Measurements from ENCODE around the gene CCDC149. TPM values are rescaled to one million over a fixed set of nuclear protein-coding genes. Genes with fewer than 3 reads are reported as not detected.

Gene CCDC149
- total RNA-seq, 1 donor from 2014 or later = 8.0 TPM

DNA sequence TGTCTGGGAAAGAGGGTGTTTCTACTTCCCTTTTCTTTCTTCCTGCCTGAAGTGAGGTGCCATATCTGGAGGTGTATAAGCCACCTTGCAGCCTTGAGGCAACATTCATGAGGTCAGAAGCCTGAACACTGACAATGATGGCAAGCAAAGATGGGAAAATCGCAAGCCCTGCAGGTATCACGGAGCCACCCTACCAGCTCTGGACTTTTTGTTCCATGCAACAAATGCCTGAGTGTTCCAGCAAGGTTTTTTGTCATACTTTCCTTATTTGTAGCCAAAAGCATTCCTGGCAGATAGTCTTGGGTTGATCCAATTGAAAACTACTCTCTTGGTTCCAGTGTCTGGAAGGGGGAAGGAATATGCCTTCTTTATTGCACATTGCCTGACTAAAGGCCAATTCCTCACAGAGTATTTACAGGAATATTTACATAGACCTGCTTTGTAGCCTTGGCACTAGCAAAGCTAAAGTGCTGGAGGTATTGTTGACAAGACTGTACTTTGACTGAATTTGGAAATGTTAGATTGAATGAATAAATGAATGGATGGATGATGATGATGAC is 131.8 kb downstream of the CCDC149 start:
- TF ChIP-seq, protein P1, sequence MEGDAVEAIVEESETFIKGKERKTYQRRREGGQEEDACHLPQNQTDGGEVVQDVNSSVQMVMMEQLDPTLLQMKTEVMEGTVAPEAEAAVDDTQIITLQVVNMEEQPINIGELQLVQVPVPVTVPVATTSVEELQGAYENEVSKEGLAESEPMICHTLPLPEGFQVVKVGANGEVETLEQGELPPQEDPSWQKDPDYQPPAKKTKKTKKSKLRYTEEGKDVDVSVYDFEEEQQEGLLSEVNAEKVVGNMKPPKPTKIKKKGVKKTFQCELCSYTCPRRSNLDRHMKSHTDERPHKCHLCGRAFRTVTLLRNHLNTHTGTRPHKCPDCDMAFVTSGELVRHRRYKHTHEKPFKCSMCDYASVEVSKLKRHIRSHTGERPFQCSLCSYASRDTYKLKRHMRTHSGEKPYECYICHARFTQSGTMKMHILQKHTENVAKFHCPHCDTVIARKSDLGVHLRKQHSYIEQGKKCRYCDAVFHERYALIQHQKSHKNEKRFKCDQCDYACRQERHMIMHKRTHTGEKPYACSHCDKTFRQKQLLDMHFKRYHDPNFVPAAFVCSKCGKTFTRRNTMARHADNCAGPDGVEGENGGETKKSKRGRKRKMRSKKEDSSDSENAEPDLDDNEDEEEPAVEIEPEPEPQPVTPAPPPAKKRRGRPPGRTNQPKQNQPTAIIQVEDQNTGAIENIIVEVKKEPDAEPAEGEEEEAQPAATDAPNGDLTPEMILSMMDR (IDR thresholded peaks at IDR 0.05; ENCODE audit: insufficient read depth, low read length, poor library complexity, severe bottlenecking) = no peak
- Histone ChIP-seq H3K36me3 (ENCODE audit: control insufficient read depth, insufficient read depth, low read length) (no peaks in the 10 kb centered on the region), H3K4me3 (ENCODE audit: low read depth, low read length) (no peak overlapping the region), H3K27me3 (ENCODE audit: control insufficient read depth, insufficient read depth, low read length) (no peaks in the 10 kb centered on the region)
- DNase-seq (ENCODE audit: low read depth) = no peak

DNA sequence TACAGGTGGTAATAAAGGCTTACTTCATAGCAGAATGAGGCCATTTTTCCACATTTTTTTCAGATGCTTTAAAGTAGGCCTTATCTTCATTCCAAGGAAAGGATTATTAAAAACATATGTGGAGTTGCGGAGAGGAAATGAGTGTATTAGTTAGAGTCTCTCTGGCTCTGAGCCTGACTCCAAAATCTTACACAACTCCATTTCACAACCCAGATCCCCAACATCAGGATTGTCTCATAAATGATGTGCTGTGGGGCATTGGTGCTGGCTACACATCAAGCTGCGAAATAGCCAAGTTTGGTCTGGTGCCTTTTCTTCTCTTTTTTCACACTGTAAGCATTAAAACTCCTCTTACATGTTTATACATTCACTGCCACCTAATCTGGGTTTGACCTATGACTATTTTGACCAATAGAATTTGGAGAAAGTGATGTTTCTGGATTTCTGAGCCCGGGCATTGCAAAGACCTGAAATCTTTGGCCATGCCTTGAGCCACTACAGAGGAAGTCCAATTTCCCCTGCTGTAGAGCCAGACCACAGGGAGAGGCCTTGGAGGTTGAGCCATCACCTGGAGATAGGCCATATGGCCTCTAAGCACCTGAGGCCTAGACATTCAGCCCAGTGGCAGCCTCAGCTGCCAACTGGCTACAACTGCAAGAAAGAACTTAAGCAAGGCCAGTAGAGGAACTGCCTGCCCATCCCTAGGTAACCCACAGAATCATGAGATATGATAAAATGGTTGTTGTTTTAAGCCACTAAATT is 134.2 kb downstream of the CCDC149 start:
- TF ChIP-seq, protein P1 (IDR thresholded peaks at IDR 0.05; ENCODE audit: insufficient read depth, low read length, poor library complexity, severe bottlenecking) = no peak
- DNase-seq (ENCODE audit: low read depth) = no peak
- H3K4me3 ChIP-seq (ENCODE audit: low read depth, low read length) = no peak overlapping the region
- no peaks in the 10 kb centered on the region for H3K27me3 ChIP-seq (ENCODE audit: control insufficient read depth, insufficient read depth, low read length)
- no peaks in the 10 kb centered on the region for H3K36me3 ChIP-seq (ENCODE audit: control insufficient read depth, insufficient read depth, low read length)

DNA sequence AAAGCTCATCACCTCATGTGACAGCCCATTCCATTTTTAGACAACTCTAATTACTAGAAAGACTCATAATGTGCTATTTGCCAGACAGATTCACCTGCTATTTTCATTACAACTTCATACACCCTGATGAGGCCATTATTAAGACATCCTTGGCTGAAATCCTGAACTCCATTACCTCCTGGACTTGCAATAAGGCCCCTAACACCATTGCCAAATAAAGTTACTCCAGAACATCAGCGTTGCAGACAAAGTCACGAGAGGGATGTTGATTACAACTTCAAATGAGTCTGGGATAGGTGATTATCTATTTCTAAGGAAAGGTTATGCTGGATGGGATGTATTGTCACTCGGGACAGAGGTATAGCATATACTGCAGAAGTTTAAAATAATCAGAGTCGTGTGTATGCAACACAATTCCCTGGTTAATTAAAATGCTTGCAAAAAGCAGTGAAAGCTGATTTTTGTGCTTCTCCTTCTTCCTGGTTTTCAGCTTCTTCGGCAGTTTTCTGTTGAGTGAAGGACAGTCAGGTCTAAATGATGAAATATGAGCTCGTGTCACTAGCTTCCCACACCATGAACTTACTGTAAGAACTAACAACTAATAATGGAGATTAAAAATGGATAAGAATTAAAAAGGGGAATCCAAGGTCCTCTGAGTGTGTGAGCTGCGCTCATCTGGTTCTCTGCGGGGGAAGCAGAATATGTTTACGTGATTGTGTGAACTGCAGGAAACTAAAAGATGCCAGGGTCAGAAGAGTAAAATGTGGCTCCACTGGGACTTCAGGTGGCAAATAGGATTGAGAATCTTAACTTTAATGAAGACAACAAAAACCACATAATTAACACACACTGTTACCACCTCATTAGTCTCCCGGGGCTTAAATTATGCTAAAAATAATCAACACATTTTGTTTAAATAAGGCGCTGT is 135.0 kb downstream of the CCDC149 start:
- no peaks in the 10 kb centered on the region for H3K36me3 ChIP-seq (ENCODE audit: control insufficient read depth, insufficient read depth, low read length)
- DNase-seq (ENCODE audit: low read depth) = no peak
- no peaks in the 10 kb centered on the region for H3K27me3 ChIP-seq (ENCODE audit: control insufficient read depth, insufficient read depth, low read length)
- TF ChIP-seq, protein P1 (IDR thresholded peaks at IDR 0.05; ENCODE audit: insufficient read depth, low read length, poor library complexity, severe bottlenecking) = no peak
- H3K4me3 ChIP-seq (ENCODE audit: low read depth, low read length) = no peak overlapping the region

DNA sequence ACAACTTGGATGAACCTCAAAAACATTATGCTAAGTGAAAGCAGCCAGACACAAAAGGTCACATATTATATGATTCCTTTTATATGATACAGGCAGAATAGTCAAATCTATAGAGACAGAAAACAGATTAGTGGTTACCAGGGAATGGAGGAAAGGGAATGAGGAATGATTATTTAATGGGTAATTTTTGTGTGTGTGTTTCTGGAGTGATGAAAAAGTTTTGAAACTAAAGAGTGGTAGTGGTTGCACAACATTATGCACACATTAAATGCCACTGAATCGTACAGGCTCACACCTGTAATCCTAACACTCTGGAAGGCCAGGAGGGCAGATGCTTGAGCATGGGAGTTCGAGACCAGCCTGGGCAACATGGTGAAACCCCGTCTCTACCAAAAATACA is 137.1 kb downstream of the CCDC149 start:
- no peak overlapping the region for H3K4me3 ChIP-seq (ENCODE audit: low read depth, low read length)
- DNase-seq (ENCODE audit: low read depth) = no peak

DNA sequence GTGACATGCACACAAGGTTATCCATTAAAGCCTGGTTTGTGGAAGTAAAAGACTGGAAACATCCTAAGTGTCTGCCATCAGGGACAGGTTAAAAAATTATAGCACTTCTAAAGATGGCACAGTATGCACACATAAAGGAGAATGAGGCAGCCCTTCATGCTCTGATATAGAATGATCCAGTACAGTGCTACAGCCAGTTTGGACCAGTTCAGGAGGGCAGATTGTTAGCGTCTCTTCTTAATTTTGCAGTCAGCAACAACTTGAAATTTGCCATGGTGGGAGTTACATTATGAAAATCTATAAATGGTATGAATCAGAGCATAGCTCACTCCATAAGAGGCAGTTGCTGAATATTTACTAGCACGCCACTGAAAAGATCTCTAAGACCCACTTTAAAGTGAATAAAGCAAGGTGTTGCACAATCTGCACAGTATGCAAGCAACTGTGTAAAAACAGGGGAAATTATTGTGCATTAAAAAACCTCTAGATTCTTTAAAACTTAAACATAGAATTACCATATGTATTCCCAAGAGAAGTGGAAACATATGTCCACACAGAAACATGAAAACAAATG is 137.7 kb downstream of the CCDC149 start:
- no peak for DNase-seq (ENCODE audit: low read depth)
- Histone ChIP-seq H3K4me3 (ENCODE audit: low read depth, low read length) (no peak overlapping the region), H3K36me3 (ENCODE audit: control insufficient read depth, insufficient read depth, low read length) (no peaks in the 10 kb centered on the region), H3K27me3 (ENCODE audit: control insufficient read depth, insufficient read depth, low read length) (no peaks in the 10 kb centered on the region)
- TF ChIP-seq, protein P1 (IDR thresholded peaks at IDR 0.05; ENCODE audit: insufficient read depth, low read length, poor library complexity, severe bottlenecking) = no peak

More for the DNA sequence above, 137.1 kb downstream of the CCDC149 start:
- TF ChIP-seq, protein P1 (IDR thresholded peaks at IDR 0.05; ENCODE audit: insufficient read depth, low read length, poor library complexity, severe bottlenecking) = no peak
- Histone ChIP-seq H3K27me3 (ENCODE audit: control insufficient read depth, insufficient read depth, low read length) (no peaks in the 10 kb centered on the region), H3K36me3 (ENCODE audit: control insufficient read depth, insufficient read depth, low read length) (no peaks in the 10 kb centered on the region)

All from kidney epithelial cell (primary cell).